ENCODE results near the gene TET1.

DNA sequence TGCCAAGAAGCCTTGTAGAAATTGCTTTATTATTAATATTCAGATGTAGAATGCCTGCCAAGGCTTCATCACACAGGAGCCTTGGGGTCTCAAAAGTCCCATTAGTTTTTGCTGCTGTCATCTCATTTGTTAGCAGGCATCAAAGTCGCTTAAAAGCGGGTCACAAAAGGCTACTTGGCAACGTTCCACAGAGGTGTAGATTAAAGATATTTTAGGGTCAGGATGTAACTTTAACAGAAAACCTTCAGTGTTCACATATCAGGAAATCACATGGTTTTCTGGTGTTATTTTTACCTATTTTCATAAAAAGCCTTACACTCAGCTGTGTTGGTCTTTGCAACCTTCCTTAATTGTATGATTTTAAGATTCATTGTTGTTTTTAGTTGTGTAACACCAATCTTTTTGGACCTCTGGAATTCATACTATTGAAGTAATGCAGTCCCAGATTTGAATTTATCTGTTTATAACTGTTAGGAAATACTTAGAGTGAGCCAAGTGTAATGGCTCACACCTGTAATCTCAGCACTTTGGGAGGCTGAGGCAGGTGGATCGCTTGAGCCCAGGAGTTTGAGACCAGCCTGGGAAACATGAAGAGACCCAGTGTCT lies 65.3 kb downstream of the TET1 start:
- TF ChIP-seq, protein P1, sequence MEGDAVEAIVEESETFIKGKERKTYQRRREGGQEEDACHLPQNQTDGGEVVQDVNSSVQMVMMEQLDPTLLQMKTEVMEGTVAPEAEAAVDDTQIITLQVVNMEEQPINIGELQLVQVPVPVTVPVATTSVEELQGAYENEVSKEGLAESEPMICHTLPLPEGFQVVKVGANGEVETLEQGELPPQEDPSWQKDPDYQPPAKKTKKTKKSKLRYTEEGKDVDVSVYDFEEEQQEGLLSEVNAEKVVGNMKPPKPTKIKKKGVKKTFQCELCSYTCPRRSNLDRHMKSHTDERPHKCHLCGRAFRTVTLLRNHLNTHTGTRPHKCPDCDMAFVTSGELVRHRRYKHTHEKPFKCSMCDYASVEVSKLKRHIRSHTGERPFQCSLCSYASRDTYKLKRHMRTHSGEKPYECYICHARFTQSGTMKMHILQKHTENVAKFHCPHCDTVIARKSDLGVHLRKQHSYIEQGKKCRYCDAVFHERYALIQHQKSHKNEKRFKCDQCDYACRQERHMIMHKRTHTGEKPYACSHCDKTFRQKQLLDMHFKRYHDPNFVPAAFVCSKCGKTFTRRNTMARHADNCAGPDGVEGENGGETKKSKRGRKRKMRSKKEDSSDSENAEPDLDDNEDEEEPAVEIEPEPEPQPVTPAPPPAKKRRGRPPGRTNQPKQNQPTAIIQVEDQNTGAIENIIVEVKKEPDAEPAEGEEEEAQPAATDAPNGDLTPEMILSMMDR (IDR thresholded peaks at IDR 0.05): no peak
- TF ChIP-seq EZH2 (IDR thresholded peaks at IDR 0.05): no peak
